ENCODE measurements around the gene UXS1.

The UXS1 gene

GRCh38 chr2:106070181-106070580 lies 123.9 kb downstream of the UXS1 start:
- no peak for DNase-seq

GRCh38 chr2:106068451-106068850 lies 125.7 kb downstream of the UXS1 start:
- DNase-seq: no peak

GRCh38 chr2:106065983-106066820 lies 127.9 kb downstream of the UXS1 start:
- DNase-seq: no peak

GRCh38 chr2:106065268-106065982 lies 128.7 kb downstream of the UXS1 start:
- no peak for DNase-seq

- DNase-seq: no peak
These were observed 130.9 kb downstream of the UXS1 start for GRCh38 chr2:106063181-106063580.

- no peak for DNase-seq
These were observed 131.5 kb downstream of the UXS1 start for GRCh38 chr2:106062627-106063026.

GRCh38 chr2:106061611-106062349 lies 132.3 kb downstream of the UXS1 start:
- DNase-seq: no peak

- DNase-seq: no peak
These were observed 134.6 kb downstream of the UXS1 start for GRCh38 chr2:106059416-106060065.

- no peak for DNase-seq
These were observed 135.5 kb downstream of the UXS1 start for GRCh38 chr2:106058469-106059137.

- DNase-seq: no peak
These were observed 136.9 kb downstream of the UXS1 start for GRCh38 chr2:106057206-106057605.

GRCh38 chr2:106054880-106055655 lies 139.0 kb downstream of the UXS1 start:
- no peak for DNase-seq

GRCh38 chr2:106054321-106054720 lies 139.8 kb downstream of the UXS1 start:
- DNase-seq: no peak

GRCh38 chr2:106053581-106053980 lies 140.5 kb downstream of the UXS1 start:
- no peak for DNase-seq

- no peak for DNase-seq
These were observed 141.0 kb downstream of the UXS1 start for GRCh38 chr2:106053116-106053515.

GRCh38 chr2:106044859-106045258 lies 149.2 kb downstream of the UXS1 start:
- DNase-seq: no peak

- DNase-seq: no peak
These were observed 150.1 kb downstream of the UXS1 start for GRCh38 chr2:106044021-106044420.

All from NCI-H1436 treated with DMSO at 0.1 percent for 48 hours (cell line).